Astrocyte (in vitro differentiated cells and primary cell): ENCODE results near the gene KCNJ16. TPM values are rescaled to one million over a fixed set of nuclear protein-coding genes. Genes with fewer than 3 reads are reported as not detected.
A peak's percentile ranks its signal among the peaks of the same experiment; 100 is the strongest.

Experiments used
- DNase-seq: peaks from one replicate; pipeline ENCODE4 v3.0.0-alpha.2; 2010; ENCODE audit warnings: low read depth
- FAIRE-seq: peaks from 2 replicates; lab custom pipeline; 2011; peaks lifted over from hg19 to GRCh38; lab: Jason Lieb, UNC
- H2AFZ ChIP-seq: 2 replicates; pipeline ENCODE4 v1.6.0; 2012; ENCODE audit warnings: low read depth, low read length, inconsistent platforms
- H3K27ac ChIP-seq: 2 replicates; pipeline ENCODE4 v1.5.1; 2011; ENCODE audit warnings: low read depth, low read length, inconsistent platforms
- H3K27me3 ChIP-seq: 2 replicates; pipeline ENCODE4 v1.6.0; 2011; ENCODE audit warnings: low read length, inconsistent platforms; ENCODE audit not compliant: insufficient read depth
- H3K36me3 ChIP-seq: 2 replicates; pipeline ENCODE4 v1.5.1; 2011; ENCODE audit warnings: low read length, inconsistent platforms; ENCODE audit not compliant: insufficient read depth
- H3K4me1 ChIP-seq: 2 replicates; pipeline ENCODE4 v1.5.1; 2011; ENCODE audit warnings: low read length, inconsistent platforms; ENCODE audit not compliant: insufficient read depth
- H3K4me2 ChIP-seq: 2 replicates; pipeline ENCODE4 v1.6.0; 2012; ENCODE audit warnings: low read length, inconsistent platforms
- H3K4me3 ChIP-seq: 2 replicates; pipeline ENCODE4 v1.5.1; 2011; ENCODE audit warnings: low read depth, mild to moderate bottlenecking, low read length, inconsistent platforms; ENCODE audit not compliant: insufficient read depth
- H3K79me2 ChIP-seq: 2 replicates; pipeline ENCODE4 v1.6.0; 2012; ENCODE audit warnings: mild to moderate bottlenecking, low read length, inconsistent platforms; ENCODE audit not compliant: insufficient read depth
- H3K9ac ChIP-seq: 2 replicates; pipeline ENCODE4 v1.6.0; 2012; ENCODE audit warnings: mild to moderate bottlenecking, low read length, inconsistent platforms
- H3K9me3 ChIP-seq: 2 replicates; pipeline ENCODE4 v1.5.1; 2012; ENCODE audit warnings: low read depth, mild to moderate bottlenecking, low read length, inconsistent platforms; ENCODE audit not compliant: insufficient read depth
- H4K20me1 ChIP-seq: 2 replicates; pipeline ENCODE4 v1.6.0; 2012; ENCODE audit warnings: low read length, inconsistent platforms; ENCODE audit not compliant: insufficient read depth
- H3K27ac Mint-ChIP-seq: one replicate; pipeline ENCODE4 v1.8.0; 2021; ENCODE audit warnings: mild to moderate bottlenecking, mixed read lengths; ENCODE audit not compliant: unreplicated experiment
- H3K27me3 Mint-ChIP-seq: one replicate; pipeline ENCODE4 v1.8.0; 2021; ENCODE audit warnings: low read depth, mixed read lengths; ENCODE audit not compliant: unreplicated experiment
- H3K36me3 Mint-ChIP-seq: one replicate; pipeline ENCODE4 v1.8.0; 2021; ENCODE audit warnings: low read depth, mixed read lengths; ENCODE audit not compliant: unreplicated experiment
- H3K4me1 Mint-ChIP-seq: one replicate; pipeline ENCODE4 v1.8.0; 2021; ENCODE audit warnings: low read depth, mixed read lengths; ENCODE audit not compliant: unreplicated experiment
- H3K4me3 Mint-ChIP-seq: one replicate; pipeline ENCODE4 v1.8.0; 2021; ENCODE audit warnings: mild to moderate bottlenecking, moderate library complexity, mixed read lengths; ENCODE audit not compliant: unreplicated experiment
- H3K9me3 Mint-ChIP-seq: one replicate; pipeline ENCODE4 v1.8.0; 2021; ENCODE audit warnings: mild to moderate bottlenecking, mixed read lengths; ENCODE audit not compliant: unreplicated experiment
- EZH2 ChIP-seq: IDR thresholded peaks from 2 replicates; pipeline ENCODE4 v1.6.1; 2012; ENCODE audit warnings: mild to moderate bottlenecking, low read length, inconsistent platforms; ENCODE audit not compliant: insufficient read depth
- total RNA-seq: library from RNA; stranded (reverse); gene quantifications from 2 replicates; pipeline ENCODE4 v1.2.1, GENCODE V29; 2021
- TF ChIP-seq, protein P1 (sequence below): IDR thresholded peaks from 2 replicates; pipeline ENCODE4 v1.5.1; 2011; ENCODE audit warnings: low read depth, mild to moderate bottlenecking, inconsistent platforms, low read length, moderate library complexity; ENCODE audit not compliant: insufficient read depth

KCNJ16 gene
- total RNA-seq, 1 donor from 2014 or later, result 0.73 TPM

DNA sequence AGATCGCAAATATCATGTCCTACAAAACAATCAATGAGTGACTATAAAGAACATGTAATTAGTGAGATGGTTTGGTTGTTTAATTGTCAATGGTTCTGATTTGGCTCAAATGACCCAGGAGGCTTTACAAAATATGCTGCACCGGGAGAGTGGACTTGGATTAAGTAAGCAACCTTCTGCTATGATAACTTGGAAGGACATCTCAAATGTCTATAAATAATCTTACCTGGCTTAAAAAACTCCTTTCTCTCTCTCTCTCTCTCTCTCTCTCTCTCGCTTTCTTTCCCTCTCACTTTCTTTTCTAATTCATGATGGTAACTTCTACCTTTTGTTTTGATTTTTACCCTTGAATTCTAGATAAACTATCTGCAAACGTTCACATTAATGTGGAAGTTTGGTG lies 108.5 kb downstream of the KCNJ16 start:
- Histone ChIP-seq H2AFZ (no peak overlapping the region), H3K27ac (no peak overlapping the region), H3K79me2 (peaks cover 4% of the 10 kb centered on the region), H3K9ac (no peak overlapping the region), H3K4me1 (peaks cover 8% of the 10 kb centered on the region), H3K27me3 (no peaks in the 10 kb centered on the region), H3K4me3 (no peak overlapping the region), H3K9me3 (no peaks in the 10 kb centered on the region), H3K36me3 (no peaks in the 10 kb centered on the region), H3K4me2 (no peak overlapping the region), H4K20me1 (no peaks in the 10 kb centered on the region)
- FAIRE-seq (no peak), DNase-seq (no peak)
- TF ChIP-seq EZH2, result no peak
- TF ChIP-seq, protein P1, sequence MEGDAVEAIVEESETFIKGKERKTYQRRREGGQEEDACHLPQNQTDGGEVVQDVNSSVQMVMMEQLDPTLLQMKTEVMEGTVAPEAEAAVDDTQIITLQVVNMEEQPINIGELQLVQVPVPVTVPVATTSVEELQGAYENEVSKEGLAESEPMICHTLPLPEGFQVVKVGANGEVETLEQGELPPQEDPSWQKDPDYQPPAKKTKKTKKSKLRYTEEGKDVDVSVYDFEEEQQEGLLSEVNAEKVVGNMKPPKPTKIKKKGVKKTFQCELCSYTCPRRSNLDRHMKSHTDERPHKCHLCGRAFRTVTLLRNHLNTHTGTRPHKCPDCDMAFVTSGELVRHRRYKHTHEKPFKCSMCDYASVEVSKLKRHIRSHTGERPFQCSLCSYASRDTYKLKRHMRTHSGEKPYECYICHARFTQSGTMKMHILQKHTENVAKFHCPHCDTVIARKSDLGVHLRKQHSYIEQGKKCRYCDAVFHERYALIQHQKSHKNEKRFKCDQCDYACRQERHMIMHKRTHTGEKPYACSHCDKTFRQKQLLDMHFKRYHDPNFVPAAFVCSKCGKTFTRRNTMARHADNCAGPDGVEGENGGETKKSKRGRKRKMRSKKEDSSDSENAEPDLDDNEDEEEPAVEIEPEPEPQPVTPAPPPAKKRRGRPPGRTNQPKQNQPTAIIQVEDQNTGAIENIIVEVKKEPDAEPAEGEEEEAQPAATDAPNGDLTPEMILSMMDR, result no peak
- peaks cover 14% of the 10 kb centered on the region for H3K4me1 Mint-ChIP-seq
- H3K27me3 Mint-ChIP-seq, result no peaks in the 10 kb centered on the region
- H3K36me3 Mint-ChIP-seq, result no peaks in the 10 kb centered on the region
- no peaks in the 10 kb centered on the region for H3K9me3 Mint-ChIP-seq
- H3K4me3 Mint-ChIP-seq, result no peak overlapping the region
- no peak overlapping the region for H3K27ac Mint-ChIP-seq

DNA sequence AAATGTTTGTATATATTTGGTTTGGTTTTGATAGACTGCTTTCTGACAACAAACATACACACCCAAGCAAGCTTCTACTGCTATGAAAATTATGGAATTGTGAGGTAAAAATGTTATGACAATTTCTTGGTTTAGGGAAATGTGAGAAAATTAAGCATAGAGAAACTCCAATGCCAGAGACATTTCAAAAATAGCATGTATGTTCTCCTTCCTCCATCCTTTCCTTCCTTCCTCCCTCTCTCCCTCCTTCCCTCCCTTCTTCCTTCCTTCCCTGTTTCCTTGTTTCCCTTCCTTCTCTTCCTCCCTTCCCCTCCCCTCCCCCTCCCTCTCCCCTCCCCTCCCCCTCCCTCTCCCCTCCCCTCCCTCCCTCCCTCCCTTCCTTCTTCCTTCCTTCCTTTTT lies 109.2 kb downstream of the KCNJ16 start:
- FAIRE-seq (no peak), DNase-seq (no peak)
- Histone ChIP-seq H3K36me3 (no peaks in the 10 kb centered on the region), H3K9ac (no peak overlapping the region), H3K79me2 (peaks cover 3% of the 10 kb centered on the region), H3K4me3 (no peak overlapping the region), H3K9me3 (no peaks in the 10 kb centered on the region), H4K20me1 (no peaks in the 10 kb centered on the region), H3K4me2 (no peak overlapping the region), H3K27ac (no peak overlapping the region), H3K4me1 (peaks cover 8% of the 10 kb centered on the region), H2AFZ (no peak overlapping the region), H3K27me3 (no peaks in the 10 kb centered on the region)
- Mint-ChIP-seq H3K4me1 (peaks cover 14% of the 10 kb centered on the region), H3K36me3 (no peaks in the 10 kb centered on the region), H3K27ac (no peak overlapping the region), H3K4me3 (no peak overlapping the region), H3K27me3 (no peaks in the 10 kb centered on the region), H3K9me3 (no peaks in the 10 kb centered on the region)
- TF ChIP-seq, protein P1, result no peak
- TF ChIP-seq EZH2, result no peak

DNA sequence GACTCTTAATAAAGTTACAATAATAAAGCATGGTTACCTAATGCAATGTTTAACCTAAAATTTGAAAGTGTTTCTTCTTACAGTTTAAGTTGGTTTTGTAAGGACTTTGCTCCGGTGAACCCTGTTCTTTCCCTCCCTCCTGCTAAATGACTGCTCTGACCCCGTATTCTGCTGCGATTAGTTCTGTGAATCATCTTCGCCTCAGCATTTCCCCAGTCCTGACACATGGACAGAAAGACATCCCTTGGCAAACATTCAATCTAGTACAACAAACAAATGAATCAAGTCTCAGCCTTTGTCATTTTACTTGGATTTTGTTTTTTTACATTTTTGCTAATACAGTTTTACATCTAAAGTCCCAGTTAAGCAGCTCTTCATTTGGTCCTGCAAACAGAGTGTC lies 109.7 kb downstream of the KCNJ16 start:
- FAIRE-seq (peak; percentile 62), DNase-seq (peak; percentile 45)
- Histone ChIP-seq H3K4me2 (peak overlapping the region; percentile 62), H3K36me3 (no peaks in the 10 kb centered on the region), H2AFZ (no peak overlapping the region), H3K27me3 (no peaks in the 10 kb centered on the region), H3K9ac (no peak overlapping the region), H3K79me2 (no peaks in the 10 kb centered on the region), H3K9me3 (no peaks in the 10 kb centered on the region), H3K27ac (no peak overlapping the region), H3K4me3 (no peak overlapping the region), H4K20me1 (no peaks in the 10 kb centered on the region), H3K4me1 (peaks cover 8% of the 10 kb centered on the region)
- no peaks in the 10 kb centered on the region for H3K9me3 Mint-ChIP-seq
- no peak overlapping the region for H3K4me3 Mint-ChIP-seq
- no peak for TF ChIP-seq EZH2
- TF ChIP-seq, protein P1, result no peak
- peaks cover 14% of the 10 kb centered on the region for H3K4me1 Mint-ChIP-seq
- H3K36me3 Mint-ChIP-seq, result no peaks in the 10 kb centered on the region
- H3K27ac Mint-ChIP-seq, result no peak overlapping the region
- H3K27me3 Mint-ChIP-seq, result no peaks in the 10 kb centered on the region

Other genes starting within 250 kb of the KCNJ16 start
- gene KCNJ2, start 94.3 kb downstream of the KCNJ16 start, total RNA-seq, result 5.9 and 10.2 TPM in 2 replicates